Endothelial cell of umbilical vein (primary cell): ENCODE measurements around the gene BLOC1S3. TPM values are rescaled to one million over a fixed set of nuclear protein-coding genes. Genes with fewer than 3 reads are reported as not detected.

Source experiments
- BruUV-seq: library from RNA; stranded (reverse); fragments of 400-500 nt; replicated peaks from 2 replicates; lab custom pipeline; 2021; lab: Mats Ljungman, UMichigan
- CTCF ChIA-PET: fragments of 300-600, 350-600 bp; sonication (Branson Sonifier 250); formaldehyde crosslinking; loops from one replicate; lab custom pipeline; 2021; ENCODE audit warnings: antibody characterized with exemption, inconsistent platforms; lab: Charles Lee
- POLR2A ChIA-PET: fragments of 300-600, 350-600 bp; sonication (Branson Sonifier 250); formaldehyde crosslinking; loops from one replicate; lab custom pipeline; 2021; ENCODE audit warnings: antibody characterized with exemption, inconsistent platforms; lab: Charles Lee
- DNase-seq: peaks from one replicate; pipeline ENCODE4 v3.0.0-alpha.2; 2011; ENCODE audit warnings: low read depth, low spot score
- FAIRE-seq: peaks from 2 replicates; lab custom pipeline; 2011; peaks lifted over from hg19 to GRCh38; lab: Jason Lieb, UNC
- H2AFZ ChIP-seq: 2 replicates; pipeline ENCODE4 v1.6.0; 2012; ENCODE audit warnings: low read depth, low read length, control low read depth, inconsistent platforms
- H3K27ac ChIP-seq: 2 replicates; pipeline ENCODE4 v1.5.1; 2011; ENCODE audit warnings: low read depth, mild to moderate bottlenecking, control low read depth, low read length, moderate library complexity; ENCODE audit not compliant: insufficient read depth
- H3K27me3 ChIP-seq, 2 experiments: 2 replicates each; pipeline versions ENCODE4 v1.6.0 to v1.6.1; 2011; ENCODE audit warnings: low read length in 2 of 2, mixed read lengths in 1 of 2; ENCODE audit not compliant: control insufficient read depth in 2 of 2, insufficient read depth in 2 of 2
- H3K36me3 ChIP-seq, 2 experiments: 2 replicates in 1 of 2; 3 replicates in 1 of 2; pipeline ENCODE4 v1.5.1; 2011; ENCODE audit warnings: low read length in 2 of 2, mild to moderate bottlenecking in 1 of 2, moderate library complexity in 1 of 2; ENCODE audit not compliant: control insufficient read depth in 2 of 2, insufficient read depth in 2 of 2; ENCODE audit errors: extremely low read depth in 1 of 2
- H3K4me1 ChIP-seq: 3 replicates; pipeline ENCODE4 v1.5.1; 2011; ENCODE audit warnings: mild to moderate bottlenecking, low read length; ENCODE audit not compliant: control insufficient read depth, insufficient read depth; ENCODE audit errors: extremely low read depth
- H3K4me2 ChIP-seq: 2 replicates; pipeline ENCODE4 v1.6.1; 2011; ENCODE audit warnings: low read length, control low read depth, mixed read lengths; ENCODE audit not compliant: insufficient read depth
- H3K4me3 ChIP-seq, 3 experiments: fragments of 200-600 bp in 1 of 3; sonication (generic), shearing (Covaris generic) in 1 of 3; replicated peaks in 1 of 3; 2 replicates each; pipeline ENCODE4 v1.5.1; 2011 to 2016; ENCODE audit warnings: control low read depth in 3 of 3, low read length in 3 of 3, mild to moderate bottlenecking in 2 of 3, inconsistent platforms in 1 of 3, low read depth in 1 of 3, moderate library complexity in 1 of 3; ENCODE audit not compliant: insufficient read depth in 1 of 3
- H3K79me2 ChIP-seq: 2 replicates; pipeline ENCODE4 v1.6.0; 2012; ENCODE audit warnings: low read length, inconsistent platforms; ENCODE audit not compliant: control insufficient read depth, insufficient read depth
- H3K9ac ChIP-seq: replicated peaks from 2 replicates; pipeline ENCODE3; 2011; ENCODE audit warnings: low read length, control low read depth; ENCODE audit not compliant: insufficient read depth; ENCODE audit errors: extremely low read depth
- H3K9me1 ChIP-seq: replicated peaks from 3 replicates; pipeline ENCODE4 v1.6.0; 2011; ENCODE audit warnings: mild to moderate bottlenecking, low read length; ENCODE audit not compliant: control insufficient read depth, insufficient read depth; ENCODE audit errors: extremely low read depth
- H3K9me3 ChIP-seq: replicated peaks from 2 replicates; pipeline ENCODE4 v1.5.1; 2012; ENCODE audit warnings: low read length, inconsistent platforms; ENCODE audit not compliant: control insufficient read depth, insufficient read depth
- H4K20me1 ChIP-seq: replicated peaks from 2 replicates; pipeline ENCODE3; 2011; ENCODE audit warnings: mild to moderate bottlenecking, low read length; ENCODE audit not compliant: control insufficient read depth, insufficient read depth; ENCODE audit errors: extremely low read depth
- CTCF ChIP-seq, 2 donors: IDR thresholded peaks; 1 replicate in 1 of 2; 2 replicates in 1 of 2; pipeline ENCODE4 v1.5.1; 2011; ENCODE audit warnings: low read length in 2 of 2, mild to moderate bottlenecking in 2 of 2, moderate library complexity in 2 of 2, control low read depth in 1 of 2, inconsistent platforms in 1 of 2, low read depth in 1 of 2; ENCODE audit not compliant: insufficient read depth in 1 of 2; ENCODE audit errors: extremely low read depth in 1 of 2
- GATA2 ChIP-seq: IDR thresholded peaks from 2 replicates; pipeline ENCODE4 v1.7.0; 2011; ENCODE audit warnings: low read depth, mild to moderate bottlenecking, moderate library complexity, mixed read lengths, low read length; ENCODE audit not compliant: insufficient read length, insufficient read depth
- JUN ChIP-seq: IDR thresholded peaks from 2 replicates; pipeline ENCODE4 v1.6.1; 2011; ENCODE audit warnings: borderline replicate concordance, low read depth; ENCODE audit not compliant: insufficient read length, insufficient read depth
- MYC ChIP-seq: IDR thresholded peaks from one replicate; pipeline ENCODE4 v1.6.1; 2011; ENCODE audit warnings: mild to moderate bottlenecking, low read depth, low read length
- POLR2AphosphoS5 ChIP-seq: IDR thresholded peaks from 2 replicates; pipeline ENCODE4 v1.6.1; 2012; ENCODE audit warnings: low read depth, mild to moderate bottlenecking, control low read depth, low read length, moderate library complexity; ENCODE audit not compliant: insufficient read depth
- dilution Hi-C: fragments of 300-500 bp; cut with MboI; formaldehyde crosslinking; loops from one replicate; pipeline ENCODE4 v1.15.0; 2019; ENCODE audit warnings: low sequenced_read_pairs; ENCODE audit not compliant: extremely low pct_ligation_motif_present
- intact Hi-C: fragments of 100-400 bp; cut with micrococcal nuclease; formaldehyde crosslinking; loops from one replicate; pipeline ENCODE4 v1.10.0; 2022
- polyA plus RNA-seq, 4 experiments: library from polyadenylated mRNA; depleted of rRNA in 3 of 4; stranded (reverse) in 3 of 4; unstranded in 1 of 4; fragments of >200 nt; gene quantifications; 2 replicates each; pipeline versions ENCODE4 v1.2.1 to v1.2.3, GENCODE V29; 2011 to 2012; ENCODE audit warnings: missing spikeins in 1 of 4
- total RNA-seq: library from RNA; stranded (reverse); gene quantifications from 2 replicates; pipeline ENCODE4 v1.2.3, GENCODE V29; 2021
- TF ChIP-seq, protein P1 (sequence below): IDR thresholded peaks from 2 replicates; pipeline ENCODE4 v1.6.1; 2011; ENCODE audit not compliant: insufficient read depth, insufficient read length

BLOC1S3 gene
- total and polyA plus RNA-seq, 2 donors (not counting 3 experiments of a cell fraction or from before 2014, with no cell fraction given) = 13.6 to 17.4 TPM

- Histone ChIP-seq H3K9me1 (no peaks in the 10 kb centered on the region), H3K27ac (no peak overlapping the region), H3K9ac (no peak overlapping the region), H4K20me1 (no peaks in the 10 kb centered on the region), H2AFZ (peak overlapping the region; percentile 50), H3K79me2 (no peaks in the 10 kb centered on the region), H3K27me3 (no peaks in the 10 kb centered on the region), H3K4me3 (no peak overlapping the region), H3K4me2 (no peak overlapping the region), H3K36me3 (no peaks in the 10 kb centered on the region), H3K9me3 (no peaks in the 10 kb centered on the region), H3K4me1 (peaks cover 3% of the 10 kb centered on the region)
- TF ChIP-seq, protein P1, sequence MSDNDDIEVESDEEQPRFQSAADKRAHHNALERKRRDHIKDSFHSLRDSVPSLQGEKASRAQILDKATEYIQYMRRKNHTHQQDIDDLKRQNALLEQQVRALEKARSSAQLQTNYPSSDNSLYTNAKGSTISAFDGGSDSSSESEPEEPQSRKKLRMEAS = no peak
- TF ChIP-seq CTCF (IDR thresholded peaks at IDR 0.05; ENCODE audit: extremely low read depth in 1 of 2, insufficient read depth in 1 of 2, low read depth in 1 of 2, low read length in 2 of 2) = peak in 1 of 2 donors; percentile 4
- dilution Hi-C loops (no loop called here), intact Hi-C loops (no loop called here)
- ChIA-PET POLR2A (interaction anchor here (1.0 kb wide), 1 partner anchor 13 kb away, joined by 3 read pairs; the partner anchor contains the start of genes BLOC1S3 and TRAPPC6A), CTCF (interaction anchor here (0.7 to 1.6 kb wide), 9 partner anchors 10 to 174 kb away, joined by 3 to 5 read pairs (median 4); no protein-coding TSS in a partner anchor)
- BruUV-seq = no TSS peak
- peak; percentile 67 for FAIRE-seq
- peak; percentile 45 for DNase-seq
Observed at GRCh38 chr19:45164577-45165335, 13.8 kb upstream of the BLOC1S3 start.

- CTCF ChIA-PET = interaction anchor here (0.7 to 1.9 kb wide), 5 partner anchors 11 to 20 kb away, joined by 3 to 8 read pairs (median 4); partner anchors contain the start of genes BLOC1S3 and TRAPPC6A
- no peak overlapping the region for H3K4me3 ChIP-seq
- no peak overlapping the region for H3K27ac ChIP-seq
- no peaks in the 10 kb centered on the region for H3K27me3 ChIP-seq
- DNase-seq (no peak), FAIRE-seq (peak; percentile 37)
- H3K9me3 ChIP-seq = no peaks in the 10 kb centered on the region
- POLR2A ChIA-PET = no interaction called here
- TF ChIP-seq POLR2AphosphoS5 (no peak), JUN (no peak), GATA2 (no peak), CTCF (IDR thresholded peaks at IDR 0.05; ENCODE audit: extremely low read depth in 1 of 2, insufficient read depth in 1 of 2, low read depth in 1 of 2, low read length in 2 of 2) (no peak), MYC (no peak)
- BruUV-seq = no TSS peak
- no peaks in the 10 kb centered on the region for H3K79me2 ChIP-seq
- dilution Hi-C loops (no loop called here), intact Hi-C loops (no loop called here)
- peaks cover 18% of the 10 kb centered on the region for H3K4me1 ChIP-seq
- H3K4me2 ChIP-seq = no peak overlapping the region
- H3K36me3 ChIP-seq = no peaks in the 10 kb centered on the region
- H4K20me1 ChIP-seq = no peaks in the 10 kb centered on the region
- peak overlapping the region; percentile 2 for H2AFZ ChIP-seq
- H3K9me1 ChIP-seq = no peaks in the 10 kb centered on the region
- no peak overlapping the region for H3K9ac ChIP-seq
Observed at GRCh38 chr19:45166723-45167252, 11.8 kb upstream of the BLOC1S3 start.
